Immature natural killer cell (primary cell): ENCODE measurements around the gene TRDMT1. TPM values are rescaled to one million over a fixed set of nuclear protein-coding genes. Genes with fewer than 3 reads are reported as not detected.
A peak's percentile ranks its signal among the peaks of the same experiment; 100 is the strongest.

Experiments
- DNase-seq, 3 donors: peaks; one replicate each; pipeline ENCODE4 v3.0.0; 2022; ENCODE audit warnings: mixed read lengths in 1 of 3
- H3K27ac Mint-ChIP-seq, 6 donors: one replicate each; pipeline ENCODE4 v1.8.0; 2020; ENCODE audit warnings: mixed read lengths in 6 of 6, mild to moderate bottlenecking in 5 of 6, inconsistent platforms in 4 of 6, moderate library complexity in 3 of 6
- H3K27me3 Mint-ChIP-seq, 3 donors: one replicate each; pipeline ENCODE4 v1.8.0; 2020 to 2021; ENCODE audit warnings: low read depth in 3 of 3, mild to moderate bottlenecking in 3 of 3, mixed read lengths in 3 of 3, moderate library complexity in 3 of 3, inconsistent platforms in 1 of 3
- H3K36me3 Mint-ChIP-seq, 3 donors: one replicate each; pipeline ENCODE4 v1.8.0; 2020; ENCODE audit warnings: mixed read lengths in 3 of 3, inconsistent platforms in 2 of 3, mild to moderate bottlenecking in 2 of 3
- H3K4me1 Mint-ChIP-seq, 2 donors: one replicate each; pipeline ENCODE4 v1.8.0; 2020; ENCODE audit warnings: inconsistent platforms in 2 of 2, mild to moderate bottlenecking in 2 of 2, mixed read lengths in 2 of 2, moderate library complexity in 1 of 2
- H3K4me3 Mint-ChIP-seq, 5 donors: one replicate each; pipeline ENCODE4 v1.8.0; 2020; ENCODE audit warnings: mild to moderate bottlenecking in 5 of 5, mixed read lengths in 5 of 5, inconsistent platforms in 3 of 5, moderate library complexity in 3 of 5
- H3K9me3 Mint-ChIP-seq, 6 donors: one replicate each; pipeline ENCODE4 v1.8.0; 2020; ENCODE audit warnings: mild to moderate bottlenecking in 6 of 6, mixed read lengths in 6 of 6, inconsistent platforms in 4 of 6, moderate library complexity in 3 of 6
- polyA plus RNA-seq, 3 donors: library from polyadenylated mRNA; unstranded; fragments of 300-500 nt; fragmentation: Illumina TruSeq; gene quantifications; one replicate each; pipeline ENCODE4 v1.2.3, GENCODE V29; 2021

TRDMT1 gene
- polyA plus RNA-seq, 3 donors from 2014 or later, result 1.4 to 7.8 (median 3.6) TPM

DNA sequence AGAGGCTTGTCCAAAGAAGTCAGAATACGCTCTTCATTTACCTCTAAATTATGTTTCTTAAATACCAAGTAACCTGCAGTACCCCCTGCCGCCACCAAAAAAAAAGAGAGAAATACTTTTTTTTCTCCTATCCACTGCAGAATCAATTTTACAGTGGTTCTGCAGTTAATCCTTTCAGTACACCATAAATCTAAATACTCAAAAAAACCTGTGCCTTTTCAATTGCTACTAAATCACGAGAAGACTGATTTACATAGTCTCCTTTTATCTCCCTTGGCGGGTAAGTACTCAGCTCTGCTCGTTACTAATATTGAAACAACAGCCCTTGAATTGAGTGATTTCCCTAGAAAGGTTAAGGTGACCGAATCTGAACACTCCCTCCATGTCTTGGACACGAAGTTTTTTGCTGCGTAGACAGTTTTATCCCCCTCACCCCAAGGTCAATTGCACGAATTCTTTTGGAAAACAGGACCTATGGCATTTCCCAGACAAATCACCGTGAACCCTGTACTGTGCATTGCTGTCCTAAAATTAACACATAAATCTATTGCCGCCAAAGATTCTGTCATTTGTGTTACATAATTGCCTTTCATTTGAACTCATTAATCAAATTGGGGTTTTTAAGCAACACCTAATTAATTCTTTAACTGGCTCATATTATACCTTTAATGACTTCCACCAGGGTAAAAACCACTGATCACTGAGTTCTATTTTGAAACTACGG is 26.1 kb upstream of the TRDMT1 start:
- DNase-seq, result peak; percentile 40 to 50 (median 45)
- H3K9me3 Mint-ChIP-seq, result no peaks in the 10 kb centered on the region
- H3K27ac Mint-ChIP-seq, result peak overlapping the region; percentile 84 to 97 (median 94)
- H3K4me1 Mint-ChIP-seq, result peaks cover 38 to 48% of the 10 kb centered on the region in 2 donors
- H3K27me3 Mint-ChIP-seq, result peaks cover 27 to 35% (median 27%) of the 10 kb centered on the region in 3 donors
- H3K4me3 Mint-ChIP-seq, result peak overlapping the region; percentile 86 to 94 (median 92)
- peaks cover 0 to 5% (median 0%) of the 10 kb centered on the region in 3 donors for H3K36me3 Mint-ChIP-seq

DNA sequence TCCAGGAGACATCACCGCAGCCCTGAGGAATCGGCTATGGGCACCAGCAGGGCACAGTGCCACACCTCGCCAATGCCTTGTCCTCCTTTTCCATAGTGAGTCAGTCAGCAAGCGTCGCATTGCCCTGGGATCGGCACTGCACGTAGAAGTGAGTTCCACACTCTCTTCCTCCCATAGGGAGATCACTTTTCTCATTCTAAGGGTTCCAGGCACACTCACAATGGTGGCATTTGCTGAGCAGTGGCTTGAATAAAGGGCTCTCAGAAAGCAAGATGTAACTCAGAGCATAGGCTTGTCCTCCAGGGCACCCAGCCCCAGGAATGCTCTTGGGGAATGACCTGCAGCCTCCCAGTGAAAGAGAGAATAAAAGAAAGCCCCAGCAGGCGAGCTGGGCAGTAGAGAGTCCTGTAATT is 25.4 kb upstream of the TRDMT1 start:
- peaks cover 0 to under 1% (median 0%) of the 10 kb centered on the region in 3 donors for H3K36me3 Mint-ChIP-seq
- H3K27me3 Mint-ChIP-seq, result peaks cover 27 to 35% (median 27%) of the 10 kb centered on the region in 3 donors
- H3K9me3 Mint-ChIP-seq, result no peaks in the 10 kb centered on the region
- peaks cover 38 to 41% of the 10 kb centered on the region in 2 donors for H3K4me1 Mint-ChIP-seq
- H3K27ac Mint-ChIP-seq, result peak overlapping the region; percentile 72 to 96 (median 92)
- no peak for DNase-seq
- H3K4me3 Mint-ChIP-seq, result peak overlapping the region in 4 of 5 donors; percentile 86 to 92 (median 92)

DNA sequence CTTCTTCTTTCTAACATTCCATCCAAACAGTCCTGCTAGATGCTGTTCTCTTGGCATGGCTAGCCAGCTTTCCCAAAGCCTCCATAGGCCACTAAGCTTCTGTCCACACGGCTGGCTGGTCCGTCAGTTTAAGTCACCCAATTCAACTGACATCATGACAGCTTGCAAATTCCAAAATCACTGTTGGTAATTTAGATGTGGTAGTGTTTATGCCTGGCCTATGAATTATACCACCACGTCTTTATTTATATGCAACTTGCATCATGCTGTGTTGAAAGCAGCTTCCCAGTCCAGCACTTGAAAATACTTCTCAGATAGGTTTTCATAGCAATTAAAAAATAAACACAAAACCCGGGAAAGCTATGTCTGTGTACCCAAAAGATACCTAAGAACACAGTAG is 24.3 kb upstream of the TRDMT1 start:
- no peaks in the 10 kb centered on the region for H3K36me3 Mint-ChIP-seq
- peak overlapping the region in 1 of 6 donors; percentile 43 for H3K27ac Mint-ChIP-seq
- no peak overlapping the region for H3K4me3 Mint-ChIP-seq
- H3K27me3 Mint-ChIP-seq, result peaks cover 27 to 35% (median 27%) of the 10 kb centered on the region in 3 donors
- no peak for DNase-seq
- H3K9me3 Mint-ChIP-seq, result no peaks in the 10 kb centered on the region
- peaks cover 30 to 31% of the 10 kb centered on the region in 2 donors for H3K4me1 Mint-ChIP-seq

DNA sequence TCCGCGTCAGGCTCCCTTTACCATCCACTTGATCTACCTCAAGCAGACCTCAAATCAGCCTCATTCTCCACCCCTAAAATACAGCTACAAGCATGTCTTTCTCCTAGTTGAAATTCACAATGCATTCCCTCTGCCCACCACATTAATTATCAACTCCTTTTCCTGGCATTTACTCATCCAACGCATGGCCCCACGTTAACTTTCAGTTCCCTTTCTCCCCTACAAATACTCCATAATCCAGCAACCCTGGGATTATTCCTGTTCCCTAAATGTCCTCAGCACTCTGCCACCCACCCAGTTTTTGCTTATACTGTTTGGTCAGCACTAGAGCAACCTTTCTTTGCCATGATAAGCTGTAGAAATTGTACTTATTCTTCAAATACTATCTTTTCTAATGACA is 20.9 kb upstream of the TRDMT1 start:
- Mint-ChIP-seq H3K27ac (peak overlapping the region in 1 of 6 donors; percentile 57), H3K36me3 (no peaks in the 10 kb centered on the region), H3K9me3 (no peaks in the 10 kb centered on the region), H3K4me3 (no peak overlapping the region), H3K27me3 (peaks cover 0 to 3% (median 1%) of the 10 kb centered on the region in 3 donors), H3K4me1 (peaks cover 9 to 15% of the 10 kb centered on the region in 2 donors)
- DNase-seq, result no peak

DNA sequence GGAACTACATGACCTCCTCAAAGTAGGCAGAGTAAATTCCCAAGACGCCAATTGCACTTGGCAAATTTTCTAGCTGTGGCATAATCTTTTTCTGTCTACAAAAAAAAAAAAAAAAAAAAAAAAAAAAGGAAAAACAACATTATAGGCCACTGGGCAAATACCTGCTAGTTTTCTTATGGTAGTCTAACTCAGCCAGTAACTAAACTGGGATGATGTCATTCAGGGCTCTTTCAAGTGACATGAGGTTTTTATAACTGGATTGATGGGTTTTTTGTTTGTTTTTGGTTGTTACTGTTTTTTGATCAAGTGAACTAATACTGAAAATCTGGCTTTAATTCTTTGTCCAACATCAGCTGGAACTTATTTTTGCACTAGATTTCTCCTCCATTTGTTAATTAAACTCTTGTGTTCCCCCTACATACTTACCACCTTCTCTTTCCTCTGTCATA is 19.2 kb upstream of the TRDMT1 start:
- DNase-seq, result no peak
- H3K4me1 Mint-ChIP-seq, result peaks cover 10 to 11% of the 10 kb centered on the region in 2 donors
- H3K4me3 Mint-ChIP-seq, result no peak overlapping the region
- no peaks in the 10 kb centered on the region for H3K36me3 Mint-ChIP-seq
- no peaks in the 10 kb centered on the region for H3K9me3 Mint-ChIP-seq
- H3K27me3 Mint-ChIP-seq, result peaks cover 0 to 1% (median 0%) of the 10 kb centered on the region in 3 donors
- peak overlapping the region in 3 of 6 donors; percentile 17 to 53 (median 42) for H3K27ac Mint-ChIP-seq

DNA sequence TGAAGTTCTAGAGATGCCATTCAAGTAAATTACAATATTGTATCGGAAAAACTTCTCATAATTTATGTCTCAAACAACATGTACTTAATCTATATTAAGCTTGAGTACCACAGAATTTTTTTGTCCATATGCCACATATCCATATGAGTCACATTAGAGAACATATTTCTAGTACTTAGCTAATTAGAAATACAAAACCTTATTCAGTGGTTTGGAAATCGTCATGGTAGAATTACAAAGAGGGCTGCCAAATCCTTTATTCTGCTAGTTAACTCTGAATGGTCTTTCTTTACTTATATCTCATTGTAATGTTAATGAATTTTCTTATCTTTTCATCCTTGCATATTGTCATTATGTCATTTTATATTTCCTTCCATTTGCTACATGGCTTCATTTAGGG is 17.6 kb upstream of the TRDMT1 start:
- no peaks in the 10 kb centered on the region for H3K9me3 Mint-ChIP-seq
- H3K4me1 Mint-ChIP-seq, result peaks cover 13 to 15% of the 10 kb centered on the region in 2 donors
- H3K36me3 Mint-ChIP-seq, result peaks cover 0 to 6% (median 0%) of the 10 kb centered on the region in 3 donors
- peak overlapping the region in 2 of 6 donors; percentile 70 to 95 for H3K27ac Mint-ChIP-seq
- peaks cover 0 to 1% (median 0%) of the 10 kb centered on the region in 3 donors for H3K27me3 Mint-ChIP-seq
- DNase-seq, result no peak
- H3K4me3 Mint-ChIP-seq, result no peak overlapping the region

DNA sequence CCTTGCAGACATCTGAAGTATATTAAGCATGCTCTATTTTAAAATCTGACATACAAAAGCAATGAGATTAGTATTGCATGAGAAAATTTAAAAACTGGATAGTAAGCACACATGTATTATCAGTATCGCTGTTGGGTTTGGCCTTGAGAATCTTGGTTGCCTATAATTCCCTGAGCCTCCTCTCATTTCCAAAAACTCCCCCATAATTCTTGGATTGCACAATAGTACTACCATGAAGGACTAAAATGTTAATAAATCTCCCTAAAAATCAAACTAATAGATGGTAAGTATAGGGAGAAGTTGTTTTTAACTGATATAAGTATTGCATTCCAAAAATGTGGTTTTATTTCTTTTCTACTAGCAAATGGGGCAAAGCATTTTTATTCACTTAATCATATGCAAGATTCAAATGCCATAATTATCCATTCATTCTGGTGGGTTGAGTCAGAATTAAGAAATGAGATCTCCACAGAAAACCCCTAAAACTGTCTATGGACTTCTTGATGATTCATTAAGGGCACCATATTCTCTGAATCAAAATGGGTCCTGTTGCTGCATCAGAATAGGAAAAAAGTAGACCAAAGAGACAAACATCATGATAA is 16.3 kb upstream of the TRDMT1 start:
- Mint-ChIP-seq H3K4me1 (peaks cover 13 to 15% of the 10 kb centered on the region in 2 donors), H3K27ac (peak overlapping the region; percentile 3 to 96 (median 86))
- DNase-seq, result no peak

DNA sequence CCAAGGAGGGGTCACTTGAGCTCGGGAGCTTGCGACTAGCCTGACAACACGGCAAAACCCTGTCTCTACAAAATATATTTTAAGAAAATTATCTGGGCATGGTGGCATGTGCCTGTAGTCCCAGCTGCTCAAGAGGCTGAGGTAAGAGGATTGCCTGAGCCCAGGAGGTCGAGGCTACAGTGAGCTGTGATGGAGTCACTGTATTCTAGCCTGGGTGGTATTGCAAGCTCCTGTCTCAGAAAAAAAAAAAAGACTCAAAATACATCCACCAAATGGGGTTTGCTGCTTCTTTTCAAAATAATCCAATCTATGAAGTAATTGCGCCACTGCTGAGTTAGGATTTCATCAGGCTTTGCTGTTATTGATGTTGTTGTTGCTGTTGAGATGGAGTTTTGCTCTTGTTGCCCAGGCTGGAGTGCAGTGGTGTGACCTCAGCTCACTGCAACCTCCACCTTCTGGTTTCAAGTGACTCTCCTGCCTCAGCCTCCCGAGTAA is 15.5 kb upstream of the TRDMT1 start:
- Mint-ChIP-seq H3K4me1 (peaks cover 13 to 20% of the 10 kb centered on the region in 2 donors), H3K4me3 (no peak overlapping the region), H3K36me3 (peaks cover 0 to 9% (median 4%) of the 10 kb centered on the region in 3 donors), H3K9me3 (no peaks in the 10 kb centered on the region), H3K27me3 (peaks cover 0 to 3% (median 0%) of the 10 kb centered on the region in 3 donors), H3K27ac (peak overlapping the region; percentile 70 to 97 (median 96))
- no peak for DNase-seq

More for the DNA sequence above, 16.3 kb upstream of the TRDMT1 start:
- Mint-ChIP-seq H3K27me3 (peaks cover 0 to 1% (median 0%) of the 10 kb centered on the region in 3 donors), H3K36me3 (peaks cover 0 to 6% (median 4%) of the 10 kb centered on the region in 3 donors), H3K9me3 (no peaks in the 10 kb centered on the region), H3K4me3 (no peak overlapping the region)

DNA sequence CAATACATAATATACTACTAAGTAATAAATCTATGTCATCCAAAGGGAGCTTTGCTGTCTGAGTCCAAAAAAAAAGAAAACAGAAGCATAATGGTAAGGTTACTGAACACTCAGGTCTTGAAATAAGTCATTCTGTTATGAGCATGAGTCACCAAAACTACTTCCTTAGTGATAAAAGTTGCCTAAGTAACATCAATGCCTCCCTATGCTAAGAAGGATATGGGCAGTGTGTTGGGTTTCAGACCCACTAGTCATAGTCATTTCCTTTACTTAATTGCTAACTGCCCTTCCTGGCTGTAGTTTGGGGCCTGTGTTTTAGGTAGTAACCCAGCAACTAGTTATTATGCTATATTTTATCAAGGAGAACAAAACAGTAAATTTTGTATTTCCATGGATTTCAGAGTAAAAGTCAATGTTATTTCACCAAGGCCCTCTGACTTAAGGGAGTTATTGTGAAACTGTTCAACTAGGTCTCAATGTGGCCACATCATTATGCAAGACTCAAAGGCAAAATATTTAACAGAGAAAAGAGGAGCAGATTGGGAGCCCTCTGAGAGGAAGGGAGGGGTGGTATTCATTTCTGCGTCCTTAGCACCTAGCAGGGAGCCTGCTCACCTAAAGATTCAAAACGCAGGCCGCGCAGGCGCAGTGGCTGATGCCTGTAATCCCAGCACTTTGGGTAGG is 14.9 kb upstream of the TRDMT1 start:
- no peaks in the 10 kb centered on the region for H3K9me3 Mint-ChIP-seq
- H3K36me3 Mint-ChIP-seq, result peaks cover 0 to 9% (median 4%) of the 10 kb centered on the region in 3 donors
- peaks cover 0 to 3% (median 0%) of the 10 kb centered on the region in 3 donors for H3K27me3 Mint-ChIP-seq
- peak overlapping the region; percentile 95 to 98 (median 96) for H3K27ac Mint-ChIP-seq
- peak; percentile 47 to 71 (median 58) for DNase-seq
- peaks cover 13 to 20% of the 10 kb centered on the region in 2 donors for H3K4me1 Mint-ChIP-seq
- peak overlapping the region in 2 of 5 donors; percentile 29 to 51 for H3K4me3 Mint-ChIP-seq

DNA sequence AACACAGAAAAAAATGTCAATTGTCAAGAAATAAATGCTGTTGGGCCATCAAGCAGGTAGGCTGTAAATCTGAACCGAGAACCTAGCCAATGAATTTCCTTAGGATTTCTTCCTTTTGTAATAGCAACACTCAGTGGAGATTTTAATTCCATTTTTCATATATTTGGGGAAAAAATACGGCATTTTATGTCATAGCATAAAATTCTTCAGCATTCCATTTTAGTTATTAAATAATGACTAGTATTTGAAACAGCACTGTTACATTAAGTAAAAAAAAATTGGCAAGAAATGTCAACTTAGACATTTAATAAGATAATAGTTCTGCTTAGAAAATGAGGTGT is 14.3 kb upstream of the TRDMT1 start:
- H3K27me3 Mint-ChIP-seq, result peaks cover 0 to 3% (median 0%) of the 10 kb centered on the region in 3 donors
- no peak for DNase-seq
- no peaks in the 10 kb centered on the region for H3K9me3 Mint-ChIP-seq
- peaks cover 13 to 20% of the 10 kb centered on the region in 2 donors for H3K4me1 Mint-ChIP-seq
- peak overlapping the region; percentile 95 to 98 (median 96) for H3K27ac Mint-ChIP-seq
- peak overlapping the region in 1 of 5 donors; percentile 4 for H3K4me3 Mint-ChIP-seq
- peaks cover 0 to 9% (median 4%) of the 10 kb centered on the region in 3 donors for H3K36me3 Mint-ChIP-seq

DNA sequence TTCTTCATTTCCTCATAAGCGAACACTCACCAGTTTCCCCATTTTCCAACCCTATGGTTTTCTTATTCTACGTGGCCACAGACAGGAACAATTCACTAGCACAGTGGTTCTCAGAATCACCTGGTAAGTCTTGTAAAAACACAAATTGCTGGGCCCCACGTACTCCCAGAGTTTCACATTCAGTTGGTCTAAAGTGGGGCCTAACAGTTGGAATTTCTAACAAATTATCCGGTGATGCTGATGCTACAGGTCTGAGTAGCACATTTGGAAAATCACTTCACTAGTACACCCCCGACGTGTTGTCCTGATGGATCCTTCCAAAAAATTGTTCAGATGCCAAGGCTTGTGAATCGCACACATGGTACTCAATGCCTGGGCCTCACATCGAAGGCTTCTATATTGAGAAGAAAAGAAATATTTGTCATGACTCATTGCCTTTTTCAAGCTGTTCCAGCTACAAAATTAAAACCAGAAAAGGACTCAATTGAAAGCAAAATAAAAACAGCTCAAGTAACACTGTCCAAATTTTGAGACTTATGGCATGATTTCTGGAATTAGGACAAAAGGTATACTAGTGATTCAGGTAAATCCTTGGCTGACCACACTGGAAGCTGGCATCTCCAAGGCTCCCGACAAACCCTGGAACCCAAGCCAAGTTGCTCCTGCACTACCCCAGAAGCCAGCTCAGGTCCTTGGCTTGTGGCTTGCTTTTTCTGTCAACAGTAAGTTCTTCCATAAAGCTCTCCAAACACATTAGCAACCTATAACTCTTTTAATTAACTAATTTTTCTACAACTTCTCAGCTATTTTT is 13.7 kb upstream of the TRDMT1 start:
- Mint-ChIP-seq H3K4me3 (no peak overlapping the region), H3K36me3 (peaks cover 0 to 9% (median 4%) of the 10 kb centered on the region in 3 donors)

DNA sequence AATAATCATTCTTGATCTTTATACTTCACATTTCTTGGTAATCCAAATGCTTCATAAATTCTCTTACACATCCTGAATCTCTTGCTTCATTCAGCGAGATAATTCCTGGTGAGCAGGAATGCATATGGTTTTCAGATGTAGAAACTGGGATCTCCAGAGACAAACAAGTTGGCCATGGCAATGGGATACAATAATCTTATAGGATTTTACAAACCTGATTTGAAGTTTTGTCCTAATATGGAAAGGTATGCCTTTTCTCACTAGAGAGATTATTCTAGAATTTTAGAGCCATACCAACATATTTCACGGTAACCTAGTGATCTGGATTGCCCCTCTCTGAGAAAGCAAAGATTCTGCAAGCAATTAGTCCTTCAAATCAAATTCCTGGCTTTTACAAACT is 13.1 kb upstream of the TRDMT1 start:
- Mint-ChIP-seq H3K4me3 (no peak overlapping the region), H3K27me3 (peaks cover 0 to 3% (median 0%) of the 10 kb centered on the region in 3 donors), H3K9me3 (no peaks in the 10 kb centered on the region), H3K27ac (peak overlapping the region in 4 of 6 donors; percentile 18 to 95 (median 80)), H3K4me1 (peaks cover 13 to 20% of the 10 kb centered on the region in 2 donors), H3K36me3 (peaks cover 0 to 9% (median 4%) of the 10 kb centered on the region in 3 donors)
- DNase-seq, result no peak

More for the DNA sequence above, 13.7 kb upstream of the TRDMT1 start:
- H3K27me3 Mint-ChIP-seq, result peaks cover 0 to 3% (median 0%) of the 10 kb centered on the region in 3 donors
- peaks cover 13 to 20% of the 10 kb centered on the region in 2 donors for H3K4me1 Mint-ChIP-seq
- no peak for DNase-seq
- peak overlapping the region; percentile 76 to 98 (median 96) for H3K27ac Mint-ChIP-seq
- H3K9me3 Mint-ChIP-seq, result no peaks in the 10 kb centered on the region
